GM21515 (cell line): ENCODE results near the gene UBA52.

ENCODE experiments used
- ATAC-seq: cut with Tn5 transposase; IDR thresholded peaks from one replicate; pipeline ENCODE4 v1.9.1; 2021; ENCODE audit not compliant: unreplicated experiment

The UBA52 gene

DNA sequence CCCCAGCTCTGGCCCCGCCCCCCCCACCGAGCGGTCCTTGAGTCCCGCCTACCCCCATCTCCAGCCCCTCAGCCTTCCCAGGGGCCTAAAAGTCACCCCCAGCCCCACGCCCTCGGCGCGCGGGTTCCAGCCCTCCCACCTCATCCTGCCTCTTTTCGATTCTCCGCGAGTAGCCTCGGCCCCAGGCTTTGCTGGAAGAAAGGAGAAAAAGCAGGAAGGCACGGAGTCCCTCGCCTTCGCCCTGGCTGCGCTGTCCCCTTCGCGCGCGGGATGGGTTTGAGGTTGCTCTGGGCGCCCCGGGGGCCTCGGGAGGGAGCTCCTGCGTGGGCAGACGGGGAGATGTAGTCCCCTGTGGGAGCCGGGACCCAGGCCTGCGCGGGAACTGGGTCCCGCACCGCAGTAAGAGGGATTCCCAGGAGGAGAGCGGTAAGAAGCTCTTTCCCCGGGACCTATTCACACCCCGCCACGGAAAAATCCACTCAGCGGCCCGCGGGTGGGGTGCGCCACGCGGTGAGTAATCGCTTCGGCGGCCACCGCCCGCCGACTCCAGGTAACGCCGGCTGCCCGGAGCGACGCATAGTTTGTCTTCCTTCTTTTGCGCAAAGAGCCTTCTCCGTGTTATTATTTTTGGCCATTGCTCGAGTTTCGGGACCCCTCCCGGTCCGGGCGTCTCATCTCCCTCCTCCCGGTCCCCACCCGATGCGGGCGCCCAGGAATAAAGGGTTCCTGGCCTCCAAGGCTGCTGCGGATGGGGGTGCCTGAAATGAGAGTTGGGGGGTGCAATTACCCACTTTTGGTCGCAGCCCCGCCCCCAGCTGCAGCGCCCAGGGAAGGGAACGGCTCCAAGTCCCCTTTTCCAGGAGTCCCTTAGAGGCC lies 35.8 kb downstream of the UBA52 start:
- no peak for ATAC-seq

DNA sequence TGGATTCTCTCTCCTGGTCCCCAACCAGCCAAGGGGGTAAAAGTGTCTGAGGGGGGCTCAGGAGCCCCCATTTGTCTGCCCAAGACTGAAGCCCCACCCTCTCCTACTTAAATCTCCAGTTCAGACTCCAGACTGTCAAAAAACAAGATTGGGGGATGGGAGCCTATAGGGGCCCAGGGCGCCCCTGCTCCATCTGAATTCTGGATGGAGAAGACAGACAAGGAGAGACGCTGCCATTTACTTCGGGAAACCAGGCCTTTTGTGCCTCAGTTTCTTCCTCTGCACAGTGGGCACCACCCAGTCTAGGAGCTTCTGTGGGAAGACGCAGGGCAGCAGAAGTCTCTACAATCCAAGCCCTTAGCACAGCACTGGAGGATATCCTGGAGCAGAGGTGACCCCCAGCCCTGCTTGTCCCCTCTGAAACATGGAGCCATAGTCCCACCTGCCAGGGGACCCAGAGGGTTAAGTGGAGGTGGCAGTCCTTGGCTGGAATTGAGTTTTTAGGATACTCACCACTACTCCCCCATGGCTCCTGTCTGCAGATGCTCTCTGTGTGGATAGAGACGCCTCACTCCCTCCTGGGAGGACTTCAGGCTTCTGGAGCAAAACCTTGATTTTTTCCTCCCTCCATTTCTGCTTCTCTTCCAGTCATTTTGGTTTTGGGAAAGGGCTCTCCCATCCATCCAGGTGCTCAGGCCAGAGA lies 36.6 kb downstream of the UBA52 start:
- no peak for ATAC-seq

DNA sequence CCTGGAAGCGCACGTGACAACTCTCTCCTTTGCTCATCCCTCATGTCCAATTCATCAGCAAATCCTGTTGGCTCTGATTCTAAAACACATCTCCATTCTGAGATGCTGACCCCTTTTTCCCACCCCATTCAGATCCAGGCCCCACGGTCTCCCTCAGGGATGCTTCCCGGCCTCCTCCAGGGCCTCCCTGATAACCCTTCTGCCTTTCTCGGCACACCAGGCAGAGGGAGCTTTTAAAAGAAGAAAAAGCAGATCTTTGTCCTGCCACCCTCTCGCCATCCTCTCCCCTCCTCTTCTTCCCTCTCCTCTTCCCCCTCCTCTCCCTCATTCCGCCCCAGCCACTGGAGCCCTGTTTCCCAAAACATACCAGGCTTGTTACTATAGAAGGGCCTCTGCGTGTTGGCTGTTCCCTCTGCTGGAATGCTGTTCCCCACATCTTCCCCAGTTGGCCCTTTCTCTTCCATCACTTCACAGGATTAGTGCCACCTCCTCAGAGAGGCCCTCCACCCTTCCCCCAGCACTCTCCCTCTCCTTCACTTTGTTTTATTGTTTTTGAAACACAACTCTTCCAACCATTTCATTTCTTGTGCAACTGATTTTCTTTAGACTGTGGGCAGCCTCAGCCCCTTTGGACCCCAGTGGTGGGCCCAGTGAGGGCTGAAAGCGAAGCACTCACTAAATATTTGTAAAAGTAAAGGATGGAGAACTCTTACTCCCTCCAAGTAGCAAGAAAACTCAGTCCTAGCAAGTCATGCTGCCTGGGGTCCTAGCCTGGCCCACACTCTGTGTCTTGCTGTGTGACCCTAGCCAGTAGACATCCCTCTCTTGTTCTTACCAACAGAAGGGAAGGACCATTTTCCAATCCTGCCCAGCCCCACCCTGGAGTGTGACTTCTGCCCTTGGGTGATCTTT lies 37.4 kb downstream of the UBA52 start:
- no peak for ATAC-seq

DNA sequence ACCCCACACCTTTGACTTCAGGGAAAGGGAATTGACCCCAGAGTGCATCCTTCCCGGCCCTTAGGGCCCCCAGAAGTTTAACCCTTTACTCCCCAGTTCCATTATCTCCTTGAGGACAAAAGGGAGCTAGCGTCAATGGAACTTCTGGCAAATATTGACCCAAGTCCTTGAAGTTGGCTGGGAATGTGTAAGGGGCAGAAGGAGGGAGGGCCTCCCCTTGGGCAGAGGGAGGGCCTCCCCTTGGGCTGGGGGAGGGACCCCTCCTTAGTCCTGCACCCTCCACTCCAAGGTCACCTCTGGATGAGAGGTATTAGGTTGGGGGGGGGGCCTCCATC lies 38.0 kb downstream of the UBA52 start:
- ATAC-seq = no peak

DNA sequence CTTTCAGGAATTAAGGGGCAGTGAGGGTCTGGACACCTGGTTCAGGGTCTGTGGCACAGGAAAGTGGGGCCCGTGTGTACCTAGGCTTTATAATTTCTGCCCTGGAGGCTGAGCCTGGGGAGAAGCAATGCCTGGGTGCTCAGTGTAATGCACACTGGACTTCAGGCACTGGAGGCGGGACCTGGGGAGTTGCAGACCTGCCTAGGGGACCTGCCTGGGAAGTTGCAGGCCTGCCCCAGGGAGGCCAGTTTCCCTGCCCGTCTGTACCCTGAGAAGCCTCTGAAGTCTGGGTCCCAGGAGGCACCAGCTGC lies 38.5 kb downstream of the UBA52 start:
- no peak for ATAC-seq

DNA sequence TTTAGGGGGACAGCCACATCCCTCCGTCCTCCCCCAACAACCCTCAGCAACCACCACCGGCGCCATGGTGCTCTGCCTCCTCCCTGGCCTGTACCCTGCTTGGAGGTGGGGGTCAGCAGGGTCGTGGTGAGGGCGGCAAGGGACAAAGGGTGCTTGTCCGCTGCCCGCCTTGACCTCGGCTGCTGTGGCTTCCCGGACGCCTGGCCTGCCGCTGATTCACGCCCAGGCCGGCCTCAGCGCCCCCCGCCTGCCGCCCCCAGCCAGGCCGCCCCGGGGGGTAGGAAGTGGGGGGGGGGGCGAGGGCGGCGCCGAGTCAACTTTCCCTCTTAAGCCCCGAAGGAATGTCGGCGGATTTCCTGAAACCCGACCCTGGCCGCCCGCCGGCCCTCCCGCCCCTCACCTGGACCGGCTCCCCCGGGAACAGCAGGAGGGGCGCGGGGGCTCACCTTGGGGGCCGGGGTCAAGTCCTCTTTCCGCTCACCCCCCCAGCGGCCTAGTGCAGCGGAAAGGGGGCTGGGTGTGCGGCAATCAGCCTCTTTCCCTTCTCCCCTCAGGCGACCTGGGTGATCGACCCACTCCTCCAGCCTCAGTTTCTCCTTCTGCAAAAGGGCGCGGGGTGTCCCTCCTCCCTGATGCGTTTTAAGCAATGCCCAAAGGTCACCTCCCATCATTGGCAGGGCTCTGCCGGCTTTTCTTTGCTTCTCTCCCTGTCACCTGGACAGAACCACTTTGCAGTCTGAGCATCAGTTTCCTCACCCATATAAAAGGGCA lies 39.1 kb downstream of the UBA52 start:
- ATAC-seq = no peak

DNA sequence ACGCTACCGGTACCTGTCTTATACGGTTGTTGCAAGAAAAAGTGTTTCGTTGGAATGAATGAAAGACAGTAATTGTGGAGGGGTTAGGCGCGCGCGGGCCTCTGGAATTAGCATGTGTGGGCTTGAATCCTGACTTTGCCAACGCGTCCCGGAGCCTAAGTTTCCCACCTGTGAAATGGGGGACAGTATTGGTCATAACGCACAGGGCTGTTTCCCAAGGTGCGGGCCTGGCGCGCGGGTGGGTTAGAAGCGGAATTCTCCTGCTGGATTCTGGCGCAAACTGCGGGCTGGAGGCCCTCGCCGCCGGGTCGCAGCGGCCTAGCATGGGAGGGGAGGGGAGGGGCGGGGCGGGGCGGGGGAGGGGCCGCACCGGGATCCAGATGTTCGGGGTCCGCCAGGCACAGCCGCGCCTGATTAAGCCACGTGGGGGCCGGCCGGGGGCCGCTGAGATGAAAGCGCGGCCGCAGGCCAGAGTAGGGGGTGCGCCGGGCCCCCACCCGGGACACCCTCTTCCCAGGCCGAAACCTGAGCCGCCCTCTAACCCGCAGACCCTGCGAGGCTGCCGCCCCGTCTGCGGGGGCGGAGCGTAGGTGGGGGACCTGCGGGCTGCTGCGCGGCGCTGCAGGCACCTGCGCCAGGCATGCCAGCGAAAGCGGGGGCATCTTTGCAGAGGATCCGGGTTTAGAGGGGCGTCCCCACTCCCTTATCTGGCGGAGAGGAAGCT lies 39.8 kb downstream of the UBA52 start:
- ATAC-seq = no peak

DNA sequence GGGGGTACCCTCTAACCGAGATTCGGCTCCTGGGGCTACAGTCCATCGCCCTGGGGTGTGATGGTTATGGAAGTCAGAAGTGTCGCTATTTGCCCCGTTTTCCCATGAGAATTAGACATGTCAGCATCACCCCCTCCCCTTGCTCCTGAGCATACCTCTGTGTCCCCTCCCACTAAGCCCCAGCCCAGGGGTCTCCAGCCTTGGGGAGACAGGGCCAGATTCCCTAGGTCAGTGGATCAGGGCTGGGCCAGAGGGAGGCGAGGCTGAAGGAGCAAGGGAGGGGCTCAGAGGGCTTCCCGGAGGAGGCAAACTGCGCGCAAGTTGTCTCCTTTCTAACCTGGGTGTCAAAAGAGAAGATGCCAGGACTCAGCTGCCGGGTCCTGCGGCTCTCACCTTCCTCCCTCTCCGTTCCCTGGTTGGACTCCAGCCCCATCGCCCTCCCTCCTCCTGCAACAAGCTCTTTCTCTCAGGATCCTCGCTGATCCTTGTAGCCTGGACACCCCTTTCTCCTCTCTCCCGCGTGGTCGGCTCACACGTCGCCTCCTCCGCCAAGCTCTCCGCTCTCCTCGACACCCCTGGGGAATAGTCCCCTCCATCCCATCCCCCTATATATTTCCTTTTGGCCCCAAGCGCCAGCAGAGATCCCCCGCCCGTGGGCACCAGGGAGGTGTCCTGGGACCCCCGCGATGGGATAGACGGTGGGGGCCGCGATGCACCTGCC lies 40.6 kb downstream of the UBA52 start:
- ATAC-seq = no peak

DNA sequence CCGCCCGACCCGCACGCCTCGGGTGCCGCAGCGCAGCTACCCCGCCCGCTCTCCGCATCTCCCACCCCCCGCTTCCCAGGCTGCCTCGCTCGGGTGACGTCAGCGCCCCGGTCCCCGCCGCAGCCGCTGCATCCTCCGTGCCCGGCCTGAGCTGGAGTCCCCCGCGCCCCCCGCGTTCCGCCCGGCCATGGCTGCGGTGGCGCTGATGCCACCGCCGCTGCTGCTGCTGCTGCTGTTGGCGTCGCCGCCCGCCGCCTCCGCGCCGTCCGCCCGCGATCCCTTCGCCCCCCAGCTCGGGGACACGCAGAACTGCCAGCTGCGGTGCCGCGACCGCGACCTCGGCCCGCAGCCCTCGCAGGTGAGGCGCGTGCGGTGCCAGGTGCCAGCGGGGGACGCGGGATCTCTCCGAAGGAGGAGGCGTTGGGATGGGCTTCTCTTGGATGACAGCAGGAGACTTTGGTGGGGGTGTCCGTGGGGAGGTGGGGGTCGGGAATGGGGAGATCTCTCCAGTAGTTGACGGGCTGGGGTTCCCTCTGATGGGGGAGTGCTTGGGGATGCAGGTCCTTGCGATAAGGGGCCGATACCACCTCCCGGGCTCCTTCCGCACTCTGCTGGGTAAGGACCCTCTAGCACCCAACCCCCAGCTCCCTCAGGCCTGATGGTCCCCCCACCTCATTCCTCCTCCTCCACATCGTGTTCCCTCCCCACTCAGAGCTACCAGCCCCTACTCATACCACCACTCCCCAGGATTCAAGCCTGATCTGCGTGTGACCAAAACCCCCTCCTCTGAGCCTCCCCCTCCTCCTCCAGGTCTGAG lies 41.3 kb downstream of the UBA52 start, which contains the start of gene TMEM59L:
Gene TMEM59L, plus strand, starts transcription at position 99 of the 817 bp plus-strand sequence. Its CDS starts 89 bp downstream, at position 188.
- no peak for ATAC-seq

DNA sequence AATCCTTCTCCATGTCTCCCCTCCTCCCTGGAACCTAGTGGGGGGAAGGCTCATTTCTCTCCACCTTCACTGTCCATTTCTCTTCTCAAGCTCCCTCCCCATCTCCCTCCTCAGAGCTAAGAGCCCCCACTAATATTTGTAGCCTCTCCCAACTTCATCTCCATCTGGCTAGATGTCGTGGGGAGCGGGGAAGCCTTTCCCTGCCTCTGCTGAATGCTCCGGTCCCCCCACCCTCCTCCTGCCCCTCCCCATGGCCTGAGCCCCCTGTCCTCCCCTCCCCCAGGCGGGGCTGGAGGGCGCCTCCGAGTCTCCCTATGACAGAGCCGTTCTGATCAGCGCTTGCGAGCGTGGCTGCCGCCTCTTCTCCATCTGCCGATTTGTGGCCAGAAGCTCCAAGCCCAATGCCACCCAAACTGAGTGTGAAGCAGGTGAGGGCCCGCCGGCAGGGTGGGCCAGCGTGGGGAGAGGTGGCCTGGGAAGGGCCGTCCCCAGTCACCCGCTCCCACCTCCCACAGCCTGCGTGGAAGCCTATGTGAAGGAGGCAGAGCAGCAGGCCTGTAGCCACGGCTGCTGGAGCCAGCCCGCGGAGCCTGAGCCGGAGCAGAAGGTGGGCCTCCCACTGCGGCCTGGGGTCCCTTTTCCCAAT lies 42.1 kb downstream of the UBA52 start:
- no peak for ATAC-seq

DNA sequence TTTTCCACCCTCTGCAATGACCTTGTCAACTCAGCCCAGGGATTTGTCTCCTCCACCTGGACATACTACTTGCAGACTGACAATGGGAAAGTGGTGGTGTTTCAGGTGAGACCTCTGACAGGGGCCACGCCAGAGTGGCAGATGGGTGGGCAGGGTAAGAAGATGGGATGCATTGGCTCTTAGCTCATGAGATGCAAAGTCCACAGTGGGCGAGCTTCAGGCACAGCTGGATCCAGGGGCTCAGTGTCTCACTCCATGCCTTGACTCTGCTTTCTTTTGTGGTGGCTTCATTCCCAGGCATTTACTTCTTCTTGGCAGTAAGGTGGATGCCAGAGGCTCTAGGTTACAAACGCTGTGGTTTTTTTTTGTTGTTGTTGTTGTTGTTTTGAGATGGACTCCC lies 44.4 kb downstream of the UBA52 start:
- no peak for ATAC-seq

DNA sequence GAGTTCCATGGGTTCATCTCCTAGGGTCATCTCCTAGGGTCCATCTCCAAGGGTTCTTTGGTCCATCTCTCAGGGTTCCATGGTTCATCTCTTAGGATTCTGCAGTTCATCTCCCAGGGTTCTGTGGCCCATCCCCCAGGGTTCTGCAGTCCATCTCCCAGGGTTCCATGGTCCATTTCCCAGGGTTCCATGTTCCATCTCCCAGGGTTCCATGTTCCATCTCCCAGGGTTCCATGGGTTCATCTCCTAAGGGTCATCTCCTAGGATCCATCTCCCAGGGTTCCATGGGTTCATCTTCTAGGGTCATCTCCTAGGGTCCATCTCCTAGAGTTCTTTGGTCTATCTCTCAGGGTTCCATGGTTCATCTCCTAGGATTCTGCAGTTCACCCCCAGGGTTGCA lies 45.9 kb downstream of the UBA52 start:
- no peak for ATAC-seq

DNA sequence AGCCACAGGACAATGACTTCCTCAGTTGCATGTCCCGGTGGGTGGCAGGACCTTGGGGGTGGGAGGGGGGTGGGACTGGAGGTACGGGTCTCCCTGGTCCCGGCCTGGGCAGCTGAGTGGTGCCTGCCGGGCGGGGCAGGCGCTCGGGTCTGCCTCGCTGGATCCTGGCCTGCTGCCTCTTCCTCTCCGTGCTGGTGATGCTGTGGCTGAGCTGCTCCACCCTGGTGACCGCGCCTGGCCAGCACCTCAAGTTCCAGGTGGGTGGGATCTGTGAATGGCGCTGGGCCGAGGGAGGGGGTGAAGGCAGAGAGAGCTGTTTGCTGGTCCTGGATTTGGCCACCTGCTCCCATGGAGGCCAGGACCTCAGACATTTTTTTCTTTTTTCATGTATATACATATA lies 46.6 kb downstream of the UBA52 start:
- no peak for ATAC-seq

DNA sequence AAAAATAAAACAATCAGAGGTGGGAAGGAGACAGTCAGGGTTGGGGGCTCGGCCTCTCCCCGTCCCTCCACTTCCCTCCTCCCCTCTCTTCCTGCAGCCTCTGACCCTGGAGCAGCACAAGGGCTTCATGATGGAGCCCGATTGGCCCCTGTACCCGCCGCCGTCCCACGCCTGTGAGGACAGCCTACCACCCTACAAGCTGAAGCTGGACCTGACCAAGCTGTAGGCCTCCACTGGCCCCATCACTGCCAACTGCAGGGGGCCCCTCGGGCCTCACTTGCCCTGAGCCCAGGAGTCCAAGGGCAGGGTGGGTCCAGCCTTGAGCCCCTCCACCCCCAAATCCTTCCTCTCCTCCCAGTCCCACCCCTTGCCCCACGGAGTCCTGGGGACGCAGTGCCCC lies 48.7 kb downstream of the UBA52 start:
- no peak for ATAC-seq

DNA sequence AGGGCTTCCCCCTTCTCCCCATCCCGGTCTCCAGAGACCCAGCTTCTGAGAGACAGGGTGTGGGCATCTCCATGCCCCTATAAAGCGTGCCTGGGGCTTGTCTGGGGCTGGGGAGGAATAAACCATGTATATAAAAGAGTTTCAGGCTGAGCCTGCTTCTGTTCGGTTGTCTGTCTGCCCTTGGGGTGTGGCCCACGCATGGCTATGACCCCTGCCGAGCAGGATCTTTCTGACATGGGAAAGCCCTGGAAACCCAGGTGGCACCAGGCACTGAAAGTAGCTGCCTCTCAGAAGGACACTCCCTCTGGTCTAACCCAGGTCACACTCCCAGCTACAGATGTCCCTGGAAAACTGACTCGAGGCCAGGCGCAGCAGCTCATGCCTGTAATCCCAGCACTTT lies 49.2 kb downstream of the UBA52 start:
- ATAC-seq = no peak

DNA sequence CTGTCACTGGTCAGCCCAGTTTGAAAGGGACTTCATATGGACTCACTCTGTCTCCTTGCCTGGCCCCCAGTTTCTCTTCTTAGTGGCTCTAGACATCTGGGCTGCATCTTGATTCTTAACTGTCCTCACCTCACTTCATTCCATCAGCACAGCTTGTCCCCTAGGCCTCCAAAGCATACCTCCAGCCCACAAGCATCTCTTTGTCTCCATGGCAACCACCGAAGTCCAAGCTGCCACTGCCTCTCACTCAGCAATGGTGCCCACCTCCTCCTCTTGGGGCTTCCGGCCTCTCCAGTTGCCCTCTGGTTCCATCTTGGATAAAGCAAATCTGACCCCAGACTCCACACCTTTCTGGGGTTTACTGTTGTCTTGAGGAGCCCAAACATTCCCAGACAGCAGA lies 55.2 kb downstream of the UBA52 start:
- no peak for ATAC-seq
